ENCODE results near the gene GLYR1.

DNA sequence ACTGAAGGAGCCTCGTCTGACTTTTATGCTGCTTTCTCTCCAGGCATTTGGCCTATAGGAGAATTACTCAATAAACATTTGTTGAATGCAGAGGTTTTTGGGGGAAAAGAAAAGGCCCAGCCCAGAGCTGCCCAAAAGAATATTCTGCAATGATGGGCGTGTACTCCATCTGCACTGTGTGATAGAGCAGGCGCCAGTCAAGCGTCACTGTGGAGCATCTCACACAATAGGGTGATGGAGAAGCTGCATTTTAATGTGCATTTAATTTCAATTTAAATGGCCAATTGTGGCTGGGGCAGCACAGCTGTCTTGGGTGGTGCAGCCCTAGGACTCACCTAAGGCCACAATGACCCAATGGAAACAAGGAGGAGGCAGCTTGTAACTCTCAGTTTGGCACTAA is 20.6 kb downstream of the GLYR1 start:
- TF ChIP-seq, protein P1, sequence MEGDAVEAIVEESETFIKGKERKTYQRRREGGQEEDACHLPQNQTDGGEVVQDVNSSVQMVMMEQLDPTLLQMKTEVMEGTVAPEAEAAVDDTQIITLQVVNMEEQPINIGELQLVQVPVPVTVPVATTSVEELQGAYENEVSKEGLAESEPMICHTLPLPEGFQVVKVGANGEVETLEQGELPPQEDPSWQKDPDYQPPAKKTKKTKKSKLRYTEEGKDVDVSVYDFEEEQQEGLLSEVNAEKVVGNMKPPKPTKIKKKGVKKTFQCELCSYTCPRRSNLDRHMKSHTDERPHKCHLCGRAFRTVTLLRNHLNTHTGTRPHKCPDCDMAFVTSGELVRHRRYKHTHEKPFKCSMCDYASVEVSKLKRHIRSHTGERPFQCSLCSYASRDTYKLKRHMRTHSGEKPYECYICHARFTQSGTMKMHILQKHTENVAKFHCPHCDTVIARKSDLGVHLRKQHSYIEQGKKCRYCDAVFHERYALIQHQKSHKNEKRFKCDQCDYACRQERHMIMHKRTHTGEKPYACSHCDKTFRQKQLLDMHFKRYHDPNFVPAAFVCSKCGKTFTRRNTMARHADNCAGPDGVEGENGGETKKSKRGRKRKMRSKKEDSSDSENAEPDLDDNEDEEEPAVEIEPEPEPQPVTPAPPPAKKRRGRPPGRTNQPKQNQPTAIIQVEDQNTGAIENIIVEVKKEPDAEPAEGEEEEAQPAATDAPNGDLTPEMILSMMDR (IDR thresholded peaks at IDR 0.05; ENCODE audit: poor library complexity), result no peak
- no peak for TF ChIP-seq EZH2 (IDR thresholded peaks at IDR 0.05; ENCODE audit: borderline replicate concordance)
- TF ChIP-seq EZH2phosphoT487 (IDR thresholded peaks at IDR 0.05; ENCODE audit: low read depth, severe bottlenecking, unreplicated experiment), result no peak
